PC-9 (cell line): ENCODE results near the gene RARS2.

Experiments used
- CTCF ChIP-seq: fragments of 200-600 bp; sonication (generic); conservative IDR thresholded peaks from 2 replicates; pipeline ENCODE4 v1.6.1; 2017; ENCODE audit warnings: mixed run types, antibody characterized with exemption, mild to moderate bottlenecking, moderate library complexity
- EZH2 ChIP-seq: fragments of 200-600 bp; sonication (generic); IDR thresholded peaks from 2 replicates; pipeline ENCODE4 v1.8.0; 2017; ENCODE audit warnings: antibody characterized with exemption, low read depth

DNA sequence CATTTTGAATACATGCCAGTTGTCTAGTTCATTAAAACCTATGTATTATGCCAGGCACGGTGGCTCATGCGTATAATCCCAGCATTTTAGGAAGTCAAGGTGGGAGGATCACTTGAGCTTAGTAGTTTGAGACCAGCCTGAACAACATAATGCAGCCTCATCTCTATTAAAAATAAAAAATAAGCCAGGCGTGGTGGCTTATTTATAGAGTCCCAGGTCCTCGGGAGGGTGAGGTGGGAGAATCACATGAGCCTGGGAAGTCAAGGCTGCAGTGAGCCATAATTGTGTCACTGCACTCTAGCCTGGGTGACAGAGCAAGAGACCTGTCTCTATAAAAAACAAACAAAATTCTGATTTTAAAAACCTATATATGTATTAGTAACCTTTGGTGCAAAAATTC, 27.6 kb upstream of the RARS2 start:
- TF ChIP-seq CTCF (no peak), EZH2 (no peak)
